GM19438 (cell line): ENCODE measurements around the gene FCGR3A.
A peak's percentile ranks its signal among the peaks of the same experiment; 100 is the strongest.
"Not testable (repeated sequence)": the region's sequence is repeated elsewhere in the genome, so short reads cannot be mapped to it uniquely, and the experiment has no call there.

Source experiments
- ATAC-seq: cut with Tn5 transposase; IDR thresholded peaks from one replicate; pipeline ENCODE4 v1.9.1; 2021; ENCODE audit warnings: low read depth; ENCODE audit not compliant: unreplicated experiment

FCGR3A gene

GRCh38 chr1:161531986-161532643, 17.5 kb downstream of the FCGR3A start:
- ATAC-seq = no peak

- peak; percentile 60 for ATAC-seq
These were observed 18.7 kb downstream of the FCGR3A start for GRCh38 chr1:161530671-161531641.

GRCh38 chr1:161530158-161530557, 19.5 kb downstream of the FCGR3A start:
- peak; percentile 33 for ATAC-seq

- ATAC-seq = not testable (repeated sequence)
These were observed 20.0 kb downstream of the FCGR3A start for GRCh38 chr1:161529463-161530104.

GRCh38 chr1:161528550-161528949, 21.1 kb downstream of the FCGR3A start:
- not testable (repeated sequence) for ATAC-seq

- not testable (repeated sequence) for ATAC-seq
These were observed 23.7 kb downstream of the FCGR3A start for GRCh38 chr1:161525918-161526317.

- not testable (repeated sequence) for ATAC-seq
These were observed 24.3 kb downstream of the FCGR3A start for GRCh38 chr1:161525321-161525720.

- ATAC-seq = peak; percentile 28
These were observed 24.8 kb downstream of the FCGR3A start for GRCh38 chr1:161524742-161525291.

- ATAC-seq = peak; percentile 55
These were observed 25.5 kb downstream of the FCGR3A start, which contains the start of gene HSPA6 for GRCh38 chr1:161523817-161524741. Gene HSPA6, plus strand, starts transcription at chr1:161524540. Its CDS starts 119 bp downstream, at chr1:161524659.

GRCh38 chr1:161523041-161523816, 26.4 kb downstream of the FCGR3A start:
- not testable (repeated sequence) for ATAC-seq

GRCh38 chr1:161513953-161514352, 35.7 kb downstream of the FCGR3A start:
- ATAC-seq = not testable (repeated sequence)

GRCh38 chr1:161513448-161513780, 36.2 kb downstream of the FCGR3A start:
- not testable (repeated sequence) for ATAC-seq

GRCh38 chr1:161512636-161513447, 36.8 kb downstream of the FCGR3A start:
- not testable (repeated sequence) for ATAC-seq

- no peak for ATAC-seq
These were observed 37.9 kb downstream of the FCGR3A start for GRCh38 chr1:161511756-161512060.

GRCh38 chr1:161511018-161511755, 38.4 kb downstream of the FCGR3A start:
- no peak for ATAC-seq

- ATAC-seq = no peak
These were observed 39.1 kb downstream of the FCGR3A start for GRCh38 chr1:161510477-161510876.

- no peak for ATAC-seq
These were observed 43.0 kb downstream of the FCGR3A start for GRCh38 chr1:161506336-161507223.
